Caco-2 (cell line): ENCODE data around the gene FLT4. TPM values are rescaled to one million over a fixed set of nuclear protein-coding genes. Genes with fewer than 3 reads are reported as not detected.

Source experiments
- BruUV-seq: library from RNA; stranded (reverse); fragments of 400-500 nt; replicated peaks from 2 replicates; lab custom pipeline; 2021; lab: Mats Ljungman, UMichigan
- CTCF ChIA-PET: fragments of 300-600 bp; sonication (Branson Sonifier 250); formaldehyde crosslinking; loops from one replicate; lab custom pipeline; 2022; ENCODE audit warnings: antibody characterized with exemption; lab: Charles Lee
- POLR2A ChIA-PET: fragments of 300-600 bp; sonication (Branson Sonifier 250); formaldehyde crosslinking; loops from one replicate; lab custom pipeline; 2022; ENCODE audit warnings: antibody characterized with exemption; lab: Charles Lee
- DNase-seq, 2 experiments: peaks; one replicate each; pipeline versions ENCODE4 v3.0.0 to v3.0.0-alpha.2; 2020 to 2022
- H3K27me3 ChIP-seq: replicated peaks from 2 replicates; pipeline ENCODE4 v1.6.0; 2011; ENCODE audit warnings: low read length; ENCODE audit not compliant: control insufficient read depth, insufficient read depth
- H3K36me3 ChIP-seq: 2 replicates; pipeline ENCODE4 v1.5.1; 2011; ENCODE audit warnings: low read length; ENCODE audit not compliant: control insufficient read depth, insufficient read depth
- H3K4me1 ChIP-seq: fragments of 250-450 bp; sonication (Bioruptor Pico); 2 replicates; pipeline ENCODE4 v1.5.1; 2020; ENCODE audit warnings: mild to moderate bottlenecking
- H3K4me3 ChIP-seq: 2 replicates; pipeline ENCODE4 v1.5.1; 2011; ENCODE audit warnings: low read depth, mild to moderate bottlenecking, control low read depth, low read length
- H3K9me3 ChIP-seq: fragments of 250-450 bp; sonication (Bioruptor Pico); 2 replicates; pipeline ENCODE4 v1.5.1; 2020; ENCODE audit warnings: mild to moderate bottlenecking, moderate library complexity
- H3K27ac Mint-ChIP-seq: one replicate; pipeline ENCODE4 v1.8.0; 2022; ENCODE audit warnings: mixed read lengths; ENCODE audit not compliant: unreplicated experiment
- H3K27me3 Mint-ChIP-seq: one replicate; pipeline ENCODE4 v1.8.0; 2022; ENCODE audit warnings: mixed read lengths; ENCODE audit not compliant: insufficient read depth, unreplicated experiment
- H3K36me3 Mint-ChIP-seq: one replicate; pipeline ENCODE4 v1.8.0; 2022; ENCODE audit warnings: mild to moderate bottlenecking, mixed read lengths; ENCODE audit not compliant: insufficient read depth, unreplicated experiment
- H3K4me1 Mint-ChIP-seq: one replicate; pipeline ENCODE4 v1.8.0; 2022; ENCODE audit warnings: low read depth, mixed read lengths; ENCODE audit not compliant: unreplicated experiment
- H3K4me3 Mint-ChIP-seq: one replicate; pipeline ENCODE4 v1.8.0; 2022; ENCODE audit warnings: mild to moderate bottlenecking, moderate library complexity, mixed read lengths; ENCODE audit not compliant: unreplicated experiment
- H3K9me3 Mint-ChIP-seq: one replicate; pipeline ENCODE4 v1.8.0; 2022; ENCODE audit warnings: mixed read lengths; ENCODE audit not compliant: unreplicated experiment
- CTCF ChIP-seq, 2 experiments: fragments of 200-600 bp in 1 of 2; IDR thresholded peaks; 1 replicate in 1 of 2; 2 replicates in 1 of 2; pipeline versions ENCODE4 v1.5.1 to v1.8.0; 2011 to 2022; ENCODE audit warnings: antibody characterized with exemption in 1 of 2, control low read depth in 1 of 2, inconsistent platforms in 1 of 2, low read depth in 1 of 2, low read length in 1 of 2, mild to moderate bottlenecking in 1 of 2, moderate library complexity in 1 of 2; ENCODE audit not compliant: insufficient read depth in 1 of 2, severe bottlenecking in 1 of 2, unreplicated experiment in 1 of 2
- intact Hi-C: fragments of 100-400 bp; cut with micrococcal nuclease; formaldehyde crosslinking; loops from one replicate; pipeline ENCODE4 v1.10.0; 2022; ENCODE audit not compliant: unreplicated experiment
- total RNA-seq: library from RNA; stranded (reverse); gene quantifications from 2 replicates; pipeline ENCODE4 v1.2.3, GENCODE V29; 2022

The FLT4 gene
- total RNA-seq, 1 experiment from 2014 or later: not detected

GRCh38 chr5:180606215-180606785 lies 43.1 kb downstream of the FLT4 start:
- Histone ChIP-seq H3K4me1 (peaks cover 8% of the 10 kb centered on the region; the same call in 1 of the 2 replicates), H3K4me3 (no peak overlapping the region), H3K9me3 (no peaks in the 10 kb centered on the region), H3K36me3 (no peaks in the 10 kb centered on the region), H3K27me3 (no peaks in the 10 kb centered on the region)
- ChIA-PET POLR2A (no interaction called here), CTCF (interaction anchor here (0.5 to 0.8 kb wide), 2 partner anchors 13 to 162 kb away, joined by 3 read pairs; no protein-coding TSS in a partner anchor)
- intact Hi-C loops: no loop called here
- Mint-ChIP-seq H3K9me3 (no peaks in the 10 kb centered on the region), H3K27me3 (no peaks in the 10 kb centered on the region), H3K36me3 (no peaks in the 10 kb centered on the region), H3K27ac (no peak overlapping the region), H3K4me1 (no peaks in the 10 kb centered on the region), H3K4me3 (no peak overlapping the region)
- TF ChIP-seq CTCF (IDR thresholded peaks at IDR 0.05; ENCODE audit: insufficient read depth in 1 of 2, low read depth in 1 of 2, low read length in 1 of 2, severe bottlenecking in 1 of 2, unreplicated experiment in 1 of 2): no peak
- DNase-seq: no peak
- no TSS peak for BruUV-seq

GRCh38 chr5:180605554-180606214 lies 43.7 kb downstream of the FLT4 start:
- Mint-ChIP-seq H3K4me3 (no peak overlapping the region), H3K27ac (no peak overlapping the region), H3K36me3 (no peaks in the 10 kb centered on the region), H3K4me1 (no peaks in the 10 kb centered on the region), H3K9me3 (no peaks in the 10 kb centered on the region), H3K27me3 (no peaks in the 10 kb centered on the region)
- intact Hi-C loops: loop anchor here (2.0 kb wide), 1 partner anchor 45 kb away; no protein-coding TSS in a partner anchor
- POLR2A ChIA-PET: no interaction called here
- Histone ChIP-seq H3K4me3 (no peak overlapping the region), H3K4me1 (peaks cover 8% of the 10 kb centered on the region; the same call in 1 of the 2 replicates), H3K27me3 (no peaks in the 10 kb centered on the region), H3K36me3 (no peaks in the 10 kb centered on the region), H3K9me3 (no peaks in the 10 kb centered on the region)
- DNase-seq: peak in 1 of 2 experiments; percentile 49
- no TSS peak for BruUV-seq
- TF ChIP-seq CTCF (IDR thresholded peaks at IDR 0.05; ENCODE audit: insufficient read depth in 1 of 2, low read depth in 1 of 2, low read length in 1 of 2, severe bottlenecking in 1 of 2, unreplicated experiment in 1 of 2): peak; percentile 69 to 74
- CTCF ChIA-PET: no interaction called here

GRCh38 chr5:180604271-180604670 lies 45.1 kb downstream of the FLT4 start:
- TF ChIP-seq CTCF (IDR thresholded peaks at IDR 0.05; ENCODE audit: insufficient read depth in 1 of 2, low read depth in 1 of 2, low read length in 1 of 2, severe bottlenecking in 1 of 2, unreplicated experiment in 1 of 2): no peak
- no peaks in the 10 kb centered on the region for H3K4me1 Mint-ChIP-seq
- DNase-seq: no peak
- H3K4me1 ChIP-seq: peaks cover 8% of the 10 kb centered on the region; the same call in 1 of the 2 replicates
- H3K36me3 ChIP-seq: no peaks in the 10 kb centered on the region
- ChIA-PET POLR2A (no interaction called here), CTCF (no interaction called here)
- no peak overlapping the region for H3K27ac Mint-ChIP-seq
- BruUV-seq: no TSS peak
- H3K4me3 Mint-ChIP-seq: no peak overlapping the region
- intact Hi-C loops: loop anchor here (2.0 kb wide), 1 partner anchor 43 kb away; no protein-coding TSS in a partner anchor
- no peaks in the 10 kb centered on the region for H3K9me3 ChIP-seq
- H3K36me3 Mint-ChIP-seq: no peaks in the 10 kb centered on the region
- H3K27me3 Mint-ChIP-seq: no peaks in the 10 kb centered on the region
- no peaks in the 10 kb centered on the region for H3K9me3 Mint-ChIP-seq
- no peaks in the 10 kb centered on the region for H3K27me3 ChIP-seq
- H3K4me3 ChIP-seq: no peak overlapping the region
